ENCODE results near the gene SUMO4.

The SUMO4 gene

DNA sequence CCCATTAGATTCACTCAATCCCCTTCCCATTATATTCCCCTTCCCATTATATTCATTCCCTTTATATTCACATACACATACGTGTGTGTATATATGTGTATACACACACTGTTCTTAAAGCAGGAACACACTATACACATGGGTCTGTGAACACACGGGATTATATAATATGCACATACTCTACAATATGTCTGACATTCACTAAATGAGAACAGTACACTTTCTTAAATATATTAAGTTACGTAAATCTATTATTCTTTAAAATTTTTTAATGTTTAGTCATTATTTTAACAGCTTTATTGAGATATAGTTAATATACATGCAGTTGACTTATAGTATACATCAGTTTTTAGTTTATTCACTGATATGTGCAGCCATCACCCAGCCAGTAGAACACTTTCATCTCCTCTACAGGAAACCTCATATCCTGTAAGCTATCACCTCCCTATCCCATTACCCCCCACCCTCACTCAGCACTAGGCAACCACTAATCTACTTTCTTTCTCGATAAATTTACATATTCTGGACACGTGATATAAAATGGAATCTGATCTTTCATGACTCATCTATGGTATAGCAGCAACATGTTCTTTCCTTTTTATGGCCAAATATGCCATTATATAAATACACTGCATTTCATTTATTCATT lies 13.9 kb upstream of the SUMO4 start:
- Histone ChIP-seq H3K9me3 (ENCODE audit: control insufficient read depth, insufficient read depth, low read depth, low read length) (no peaks in the 10 kb centered on the region), H3K27ac (ENCODE audit: extremely low read depth, low read depth, low read length) (no peak overlapping the region), H3K4me3 (ENCODE audit: low read depth, low read length) (no peak overlapping the region), H3K36me3 (ENCODE audit: control insufficient read depth in 2 of 2, insufficient read depth in 1 of 2, low read length in 2 of 2) (peaks cover 14 to 46% of the 10 kb centered on the region in 2 experiments), H3K4me1 (ENCODE audit: control insufficient read depth, insufficient read depth, low read length) (no peaks in the 10 kb centered on the region)
- ChIA-PET CTCF (interaction anchor here (0.6 kb wide), 1 partner anchor 229 kb away, joined by 3 read pairs; no protein-coding TSS in a partner anchor), POLR2A (no interaction called here)
- TF ChIP-seq, protein P1, sequence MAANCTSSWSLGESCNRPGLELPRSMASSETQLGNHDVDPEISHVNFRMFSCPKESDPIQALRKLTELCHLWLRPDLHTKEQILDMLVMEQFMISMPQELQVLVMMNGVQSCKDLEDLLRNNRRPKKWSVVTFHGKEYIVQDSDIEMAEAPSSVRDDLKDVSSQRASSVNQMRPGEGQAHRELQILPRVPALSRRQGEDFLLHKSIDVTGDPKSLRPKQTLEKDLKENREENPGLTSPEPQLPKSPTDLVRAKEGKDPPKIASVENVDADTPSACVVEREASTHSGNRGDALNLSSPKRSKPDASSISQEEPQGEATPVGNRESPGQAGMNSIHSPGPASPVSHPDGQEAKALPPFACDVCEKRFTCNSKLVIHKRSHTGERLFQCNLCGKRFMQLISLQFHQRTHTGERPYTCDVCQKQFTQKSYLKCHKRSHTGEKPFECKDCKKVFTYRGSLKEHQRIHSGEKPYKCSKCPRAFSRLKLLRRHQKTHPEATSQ (tag by site-specific recombination; IDR thresholded peaks at IDR 0.05): no peak
- TF ChIP-seq, protein P2, sequence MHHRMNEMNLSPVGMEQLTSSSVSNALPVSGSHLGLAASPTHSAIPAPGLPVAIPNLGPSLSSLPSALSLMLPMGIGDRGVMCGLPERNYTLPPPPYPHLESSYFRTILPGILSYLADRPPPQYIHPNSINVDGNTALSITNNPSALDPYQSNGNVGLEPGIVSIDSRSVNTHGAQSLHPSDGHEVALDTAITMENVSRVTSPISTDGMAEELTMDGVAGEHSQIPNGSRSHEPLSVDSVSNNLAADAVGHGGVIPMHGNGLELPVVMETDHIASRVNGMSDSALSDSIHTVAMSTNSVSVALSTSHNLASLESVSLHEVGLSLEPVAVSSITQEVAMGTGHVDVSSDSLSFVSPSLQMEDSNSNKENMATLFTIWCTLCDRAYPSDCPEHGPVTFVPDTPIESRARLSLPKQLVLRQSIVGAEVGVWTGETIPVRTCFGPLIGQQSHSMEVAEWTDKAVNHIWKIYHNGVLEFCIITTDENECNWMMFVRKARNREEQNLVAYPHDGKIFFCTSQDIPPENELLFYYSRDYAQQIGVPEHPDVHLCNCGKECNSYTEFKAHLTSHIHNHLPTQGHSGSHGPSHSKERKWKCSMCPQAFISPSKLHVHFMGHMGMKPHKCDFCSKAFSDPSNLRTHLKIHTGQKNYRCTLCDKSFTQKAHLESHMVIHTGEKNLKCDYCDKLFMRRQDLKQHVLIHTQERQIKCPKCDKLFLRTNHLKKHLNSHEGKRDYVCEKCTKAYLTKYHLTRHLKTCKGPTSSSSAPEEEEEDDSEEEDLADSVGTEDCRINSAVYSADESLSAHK (tag by site-specific recombination; IDR thresholded peaks at IDR 0.05): no peak
- TF ChIP-seq ZNF664 (tag by site-specific recombination; IDR thresholded peaks at IDR 0.05): 0 out of 2 replicates have a peak, but pooled peaks have one; percentile 25
- TF ChIP-seq ZNF169 (tag by site-specific recombination; IDR thresholded peaks at IDR 0.05): no peak
- no peak for TF ChIP-seq KLF7 (tag by site-specific recombination; IDR thresholded peaks at IDR 0.05; ENCODE audit: borderline replicate concordance)
- TF ChIP-seq KLF16 (tag by site-specific recombination; IDR thresholded peaks at IDR 0.05): no peak
- no peak for TF ChIP-seq ZNF266 (tag by site-specific recombination; IDR thresholded peaks at IDR 0.05; ENCODE audit: low read depth)
- TF ChIP-seq ZNF549 (tag by site-specific recombination; IDR thresholded peaks at IDR 0.05): no peak
- TF ChIP-seq ZNF624 (tag by site-specific recombination; IDR thresholded peaks at IDR 0.05): no peak
- TF ChIP-seq ZNF660 (tag by site-specific recombination; IDR thresholded peaks at IDR 0.05): no peak
- peak; percentile 55; the same call in 1 of the 2 replicates for TF ChIP-seq SCRT2 (tag by site-specific recombination; IDR thresholded peaks at IDR 0.05)
- no peak for TF ChIP-seq TCF7L2 (IDR thresholded peaks at IDR 0.05; ENCODE audit: borderline replicate concordance, low read depth, low read length)

DNA sequence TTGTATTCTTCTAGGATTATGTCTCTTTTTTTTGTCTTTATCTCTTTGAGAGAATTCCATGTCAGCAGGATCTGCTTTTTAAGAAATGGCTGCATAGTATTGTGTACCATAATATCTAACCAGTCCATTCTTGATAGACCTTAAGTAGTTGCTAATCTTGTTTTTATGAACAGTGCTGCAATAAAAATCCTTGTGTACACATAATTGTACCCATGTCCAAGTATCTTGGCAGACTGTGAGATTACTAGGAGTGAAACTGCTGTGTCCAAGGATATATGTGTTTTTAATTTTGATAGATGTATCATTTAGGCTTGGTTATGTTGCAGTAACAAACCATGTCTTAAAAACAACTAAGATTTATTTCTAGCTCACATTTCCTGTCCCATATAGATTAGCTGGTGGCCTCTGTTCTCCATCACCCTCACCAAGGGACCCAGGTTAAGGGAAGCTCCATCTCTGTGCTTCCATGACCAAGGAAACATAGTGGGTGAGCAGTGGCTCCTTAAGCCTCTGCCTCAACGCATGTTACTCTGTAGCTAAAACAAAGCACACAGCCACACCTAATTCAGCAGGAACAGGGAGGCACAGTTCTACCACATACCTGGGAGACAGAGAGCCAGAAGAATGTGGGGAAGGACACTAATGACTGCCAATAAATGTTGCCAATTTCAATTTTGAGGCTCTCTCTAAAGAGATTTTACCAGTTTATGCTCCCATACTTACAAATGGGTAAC lies 12.1 kb upstream of the SUMO4 start:
- H3K9me3 ChIP-seq (ENCODE audit: control insufficient read depth, insufficient read depth, low read depth, low read length): no peaks in the 10 kb centered on the region
- ChIA-PET POLR2A (no interaction called here), CTCF (interaction anchor here (0.6 kb wide), 1 partner anchor 19 kb away, joined by 3 read pairs; no protein-coding TSS in a partner anchor)
- peaks cover 9 to 33% of the 10 kb centered on the region in 2 experiments for H3K36me3 ChIP-seq (ENCODE audit: control insufficient read depth in 2 of 2, insufficient read depth in 1 of 2, low read length in 2 of 2)
- H3K27ac ChIP-seq (ENCODE audit: extremely low read depth, low read depth, low read length): no peak overlapping the region
- H3K4me3 ChIP-seq (ENCODE audit: low read depth, low read length): no peak overlapping the region
- H3K4me1 ChIP-seq (ENCODE audit: control insufficient read depth, insufficient read depth, low read length): no peaks in the 10 kb centered on the region
- TF ChIP-seq FEZF1 (tag by site-specific recombination; IDR thresholded peaks at IDR 0.05): peak; percentile 53
- TF ChIP-seq ZNF843 (tag by site-specific recombination; IDR thresholded peaks at IDR 0.05): peak; percentile 63
- 0 out of 2 replicates have a peak, but pooled peaks have one; percentile 16 for TF ChIP-seq OSR2 (tag by site-specific recombination; IDR thresholded peaks at IDR 0.05)
- TF ChIP-seq, protein P3, sequence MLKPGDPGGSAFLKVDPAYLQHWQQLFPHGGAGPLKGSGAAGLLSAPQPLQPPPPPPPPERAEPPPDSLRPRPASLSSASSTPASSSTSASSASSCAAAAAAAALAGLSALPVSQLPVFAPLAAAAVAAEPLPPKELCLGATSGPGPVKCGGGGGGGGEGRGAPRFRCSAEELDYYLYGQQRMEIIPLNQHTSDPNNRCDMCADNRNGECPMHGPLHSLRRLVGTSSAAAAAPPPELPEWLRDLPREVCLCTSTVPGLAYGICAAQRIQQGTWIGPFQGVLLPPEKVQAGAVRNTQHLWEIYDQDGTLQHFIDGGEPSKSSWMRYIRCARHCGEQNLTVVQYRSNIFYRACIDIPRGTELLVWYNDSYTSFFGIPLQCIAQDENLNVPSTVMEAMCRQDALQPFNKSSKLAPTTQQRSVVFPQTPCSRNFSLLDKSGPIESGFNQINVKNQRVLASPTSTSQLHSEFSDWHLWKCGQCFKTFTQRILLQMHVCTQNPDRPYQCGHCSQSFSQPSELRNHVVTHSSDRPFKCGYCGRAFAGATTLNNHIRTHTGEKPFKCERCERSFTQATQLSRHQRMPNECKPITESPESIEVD (tag by site-specific recombination; IDR thresholded peaks at IDR 0.05): peak; percentile 71
- TF ChIP-seq, protein P2 (tag by site-specific recombination; IDR thresholded peaks at IDR 0.05): peak; percentile 39; the same call in 1 of the 2 replicates
- TF ChIP-seq, protein P4, sequence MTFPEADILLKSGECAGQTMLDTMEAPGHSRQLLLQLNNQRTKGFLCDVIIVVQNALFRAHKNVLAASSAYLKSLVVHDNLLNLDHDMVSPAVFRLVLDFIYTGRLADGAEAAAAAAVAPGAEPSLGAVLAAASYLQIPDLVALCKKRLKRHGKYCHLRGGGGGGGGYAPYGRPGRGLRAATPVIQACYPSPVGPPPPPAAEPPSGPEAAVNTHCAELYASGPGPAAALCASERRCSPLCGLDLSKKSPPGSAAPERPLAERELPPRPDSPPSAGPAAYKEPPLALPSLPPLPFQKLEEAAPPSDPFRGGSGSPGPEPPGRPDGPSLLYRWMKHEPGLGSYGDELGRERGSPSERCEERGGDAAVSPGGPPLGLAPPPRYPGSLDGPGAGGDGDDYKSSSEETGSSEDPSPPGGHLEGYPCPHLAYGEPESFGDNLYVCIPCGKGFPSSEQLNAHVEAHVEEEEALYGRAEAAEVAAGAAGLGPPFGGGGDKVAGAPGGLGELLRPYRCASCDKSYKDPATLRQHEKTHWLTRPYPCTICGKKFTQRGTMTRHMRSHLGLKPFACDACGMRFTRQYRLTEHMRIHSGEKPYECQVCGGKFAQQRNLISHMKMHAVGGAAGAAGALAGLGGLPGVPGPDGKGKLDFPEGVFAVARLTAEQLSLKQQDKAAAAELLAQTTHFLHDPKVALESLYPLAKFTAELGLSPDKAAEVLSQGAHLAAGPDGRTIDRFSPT (tag by site-specific recombination; IDR thresholded peaks at IDR 0.05): no peak
- TF ChIP-seq ZNF426 (tag by site-specific recombination; IDR thresholded peaks at IDR 0.05): no peak
- no peak for TF ChIP-seq SCRT1 (tag by site-specific recombination; IDR thresholded peaks at IDR 0.05; ENCODE audit: borderline replicate concordance)
- no peak for TF ChIP-seq ZNF155 (tag by site-specific recombination; IDR thresholded peaks at IDR 0.05)
- TF ChIP-seq, protein P5, sequence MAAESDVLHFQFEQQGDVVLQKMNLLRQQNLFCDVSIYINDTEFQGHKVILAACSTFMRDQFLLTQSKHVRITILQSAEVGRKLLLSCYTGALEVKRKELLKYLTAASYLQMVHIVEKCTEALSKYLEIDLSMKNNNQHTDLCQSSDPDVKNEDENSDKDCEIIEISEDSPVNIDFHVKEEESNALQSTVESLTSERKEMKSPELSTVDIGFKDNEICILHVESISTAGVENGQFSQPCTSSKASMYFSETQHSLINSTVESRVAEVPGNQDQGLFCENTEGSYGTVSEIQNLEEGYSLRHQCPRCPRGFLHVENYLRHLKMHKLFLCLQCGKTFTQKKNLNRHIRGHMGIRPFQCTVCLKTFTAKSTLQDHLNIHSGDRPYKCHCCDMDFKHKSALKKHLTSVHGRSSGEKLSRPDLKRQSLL (tag by site-specific recombination; IDR thresholded peaks at IDR 0.05): peak; percentile 36; the same call in 1 of the 2 replicates
